ENCODE data around the gene SYNGR3.

The SYNGR3 gene

DNA sequence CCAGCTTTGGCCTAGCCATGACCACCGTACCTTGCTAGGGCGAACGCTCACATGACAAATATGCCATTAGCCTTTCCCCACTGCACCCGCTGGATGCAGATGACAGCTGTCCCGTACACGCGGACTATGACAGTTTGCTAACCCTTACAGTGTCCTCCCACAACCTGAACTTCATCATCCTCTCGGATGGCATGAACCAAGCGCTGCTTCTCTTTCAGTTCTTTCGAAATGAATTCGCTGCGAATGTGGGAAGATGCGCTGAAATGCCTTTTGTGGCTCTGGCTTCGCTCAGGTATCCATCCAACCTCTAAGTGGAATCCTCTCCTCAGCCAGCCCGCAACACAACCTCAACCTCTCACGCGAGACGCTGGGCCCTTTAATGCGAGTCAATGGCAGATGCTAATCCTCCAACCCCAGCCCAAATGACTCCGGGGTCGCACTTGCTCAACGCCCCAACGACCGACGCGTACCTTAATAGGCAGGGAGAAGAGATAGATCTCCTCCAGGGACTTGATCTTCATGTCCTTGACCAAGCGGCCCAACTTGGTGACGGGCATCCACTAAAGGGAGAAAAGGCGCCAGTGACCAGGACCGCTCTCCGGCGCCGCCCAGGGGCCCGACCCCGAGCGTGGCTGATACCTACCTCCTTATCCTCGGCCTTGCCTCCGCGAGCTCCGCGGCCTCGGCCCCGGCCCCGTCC lies 25.8 kb upstream of the SYNGR3 start:
- H3K27me3 ChIP-seq (ENCODE audit: control insufficient read depth, insufficient read depth, low read length) = no peaks in the 10 kb centered on the region
- TF ChIP-seq, protein P1, sequence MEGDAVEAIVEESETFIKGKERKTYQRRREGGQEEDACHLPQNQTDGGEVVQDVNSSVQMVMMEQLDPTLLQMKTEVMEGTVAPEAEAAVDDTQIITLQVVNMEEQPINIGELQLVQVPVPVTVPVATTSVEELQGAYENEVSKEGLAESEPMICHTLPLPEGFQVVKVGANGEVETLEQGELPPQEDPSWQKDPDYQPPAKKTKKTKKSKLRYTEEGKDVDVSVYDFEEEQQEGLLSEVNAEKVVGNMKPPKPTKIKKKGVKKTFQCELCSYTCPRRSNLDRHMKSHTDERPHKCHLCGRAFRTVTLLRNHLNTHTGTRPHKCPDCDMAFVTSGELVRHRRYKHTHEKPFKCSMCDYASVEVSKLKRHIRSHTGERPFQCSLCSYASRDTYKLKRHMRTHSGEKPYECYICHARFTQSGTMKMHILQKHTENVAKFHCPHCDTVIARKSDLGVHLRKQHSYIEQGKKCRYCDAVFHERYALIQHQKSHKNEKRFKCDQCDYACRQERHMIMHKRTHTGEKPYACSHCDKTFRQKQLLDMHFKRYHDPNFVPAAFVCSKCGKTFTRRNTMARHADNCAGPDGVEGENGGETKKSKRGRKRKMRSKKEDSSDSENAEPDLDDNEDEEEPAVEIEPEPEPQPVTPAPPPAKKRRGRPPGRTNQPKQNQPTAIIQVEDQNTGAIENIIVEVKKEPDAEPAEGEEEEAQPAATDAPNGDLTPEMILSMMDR (IDR thresholded peaks at IDR 0.05) = no peak
- H3K4me2 ChIP-seq (ENCODE audit: low read length) = peak overlapping the region; percentile 73
- H3K4me3 ChIP-seq (ENCODE audit: low read depth, low read length) = peak overlapping the region; percentile 94
- H3K79me2 ChIP-seq = no peaks in the 10 kb centered on the region
- H3K9me3 ChIP-seq (ENCODE audit: control insufficient read depth, low read length) = no peaks in the 10 kb centered on the region
- H3K9ac ChIP-seq = no peak overlapping the region
- peaks cover 9% of the 10 kb centered on the region for H3K4me1 ChIP-seq
- peak overlapping the region; percentile 84 for H3K27ac ChIP-seq
- no peaks in the 10 kb centered on the region for H3K36me3 ChIP-seq (ENCODE audit: control insufficient read depth, insufficient read depth, low read length)
- H2AFZ ChIP-seq = peak overlapping the region; percentile 84

GRCh38 chr16:1964506-1965395 lies 25.0 kb upstream of the SYNGR3 start, which contains the start of gene RPS2:
Gene RPS2 (minus strand): TSS chr16:1964826. CDS start chr16:1964625, 201 bp downstream.
- TF ChIP-seq, protein P1 (IDR thresholded peaks at IDR 0.05) = no peak

GRCh38 chr16:1965396-1966001 lies 24.3 kb upstream of the SYNGR3 start:
- Histone ChIP-seq H3K36me3 (ENCODE audit: control insufficient read depth, insufficient read depth, low read length) (no peaks in the 10 kb centered on the region), H3K27ac (peak overlapping the region; percentile 84), H3K4me2 (ENCODE audit: low read length) (peak overlapping the region; percentile 73), H3K9ac (peak overlapping the region; percentile 39), H3K27me3 (ENCODE audit: control insufficient read depth, insufficient read depth, low read length) (no peaks in the 10 kb centered on the region), H3K9me3 (ENCODE audit: control insufficient read depth, low read length) (no peaks in the 10 kb centered on the region), H3K4me1 (peaks cover 4% of the 10 kb centered on the region), H2AFZ (peak overlapping the region; percentile 84), H3K79me2 (no peaks in the 10 kb centered on the region), H3K4me3 (ENCODE audit: low read depth, low read length) (peak overlapping the region; percentile 94)
- TF ChIP-seq, protein P1 (IDR thresholded peaks at IDR 0.05) = no peak

More at GRCh38 chr16:1964506-1965395, 25.0 kb upstream of the SYNGR3 start, which contains the start of gene RPS2:
- no peaks in the 10 kb centered on the region for H3K79me2 ChIP-seq
- peak within 1 kb of the TSS; percentile 84 for H3K27ac ChIP-seq
- no peaks in the 10 kb centered on the region for H3K36me3 ChIP-seq (ENCODE audit: control insufficient read depth, insufficient read depth, low read length)
- peak within 1 kb of the TSS; percentile 94 for H3K4me3 ChIP-seq (ENCODE audit: low read depth, low read length)
- peaks cover 6% of the 10 kb centered on the region for H3K4me1 ChIP-seq
- peak within 1 kb of the TSS; percentile 39 for H3K9ac ChIP-seq
- H2AFZ ChIP-seq = peak within 1 kb of the TSS; percentile 84
- peak within 1 kb of the TSS; percentile 73 for H3K4me2 ChIP-seq (ENCODE audit: low read length)
- H3K27me3 ChIP-seq (ENCODE audit: control insufficient read depth, insufficient read depth, low read length) = no peaks in the 10 kb centered on the region
- no peaks in the 10 kb centered on the region for H3K9me3 ChIP-seq (ENCODE audit: control insufficient read depth, low read length)

- no peak within 1 kb of the TSS for H3K27ac ChIP-seq
- TF ChIP-seq, protein P1 (IDR thresholded peaks at IDR 0.05) = no peak
- H3K4me1 ChIP-seq = peaks cover 2% of the 10 kb centered on the region
- H3K4me3 ChIP-seq (ENCODE audit: low read depth, low read length) = peak within 1 kb of the TSS; percentile 94
- no peak within 1 kb of the TSS for H3K9ac ChIP-seq
- H3K9me3 ChIP-seq (ENCODE audit: control insufficient read depth, low read length) = no peaks in the 10 kb centered on the region
- no peaks in the 10 kb centered on the region for H3K27me3 ChIP-seq (ENCODE audit: control insufficient read depth, insufficient read depth, low read length)
- no peaks in the 10 kb centered on the region for H3K79me2 ChIP-seq
- no peaks in the 10 kb centered on the region for H3K36me3 ChIP-seq (ENCODE audit: control insufficient read depth, insufficient read depth, low read length)
- H3K4me2 ChIP-seq (ENCODE audit: low read length) = peak within 1 kb of the TSS; percentile 73
- no peak within 1 kb of the TSS for H2AFZ ChIP-seq
These were observed 23.3 kb upstream of the SYNGR3 start, which contains the start of gene RNF151 for GRCh38 chr16:1966460-1966859. Gene RNF151 (plus strand): TSS chr16:1966856. CDS start chr16:1966882, 26 bp downstream.

All from parathyroid adenoma (tissue), 2 donors.